OCI-M2 (cell line): ENCODE data around the gene CCDC197.

ENCODE experiments used
- DNase-seq: peaks from one replicate; lab custom pipeline; 2025; ENCODE audit not compliant: unreplicated experiment; lab: John Stamatoyannopoulos, UW

Gene CCDC197

DNA sequence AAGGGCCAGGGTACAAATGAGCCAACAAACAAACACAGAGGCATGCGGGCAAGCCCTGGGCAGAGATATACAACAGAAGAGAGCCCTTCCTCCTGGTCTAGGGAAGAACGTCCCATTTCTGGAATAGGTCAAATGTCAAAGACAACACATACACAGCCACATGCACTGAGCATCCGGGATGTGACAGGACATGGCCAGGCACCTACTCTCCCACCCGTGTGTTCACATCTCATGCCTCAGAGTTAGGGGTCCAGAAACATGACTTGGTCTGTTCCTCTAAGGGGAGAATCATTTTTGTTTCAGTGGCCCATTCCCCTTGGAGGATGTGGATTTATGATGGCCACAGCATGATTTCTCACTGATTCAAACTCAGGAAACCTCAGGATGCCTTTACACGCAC is 19.9 kb upstream of the CCDC197 start:
- no peak for DNase-seq

DNA sequence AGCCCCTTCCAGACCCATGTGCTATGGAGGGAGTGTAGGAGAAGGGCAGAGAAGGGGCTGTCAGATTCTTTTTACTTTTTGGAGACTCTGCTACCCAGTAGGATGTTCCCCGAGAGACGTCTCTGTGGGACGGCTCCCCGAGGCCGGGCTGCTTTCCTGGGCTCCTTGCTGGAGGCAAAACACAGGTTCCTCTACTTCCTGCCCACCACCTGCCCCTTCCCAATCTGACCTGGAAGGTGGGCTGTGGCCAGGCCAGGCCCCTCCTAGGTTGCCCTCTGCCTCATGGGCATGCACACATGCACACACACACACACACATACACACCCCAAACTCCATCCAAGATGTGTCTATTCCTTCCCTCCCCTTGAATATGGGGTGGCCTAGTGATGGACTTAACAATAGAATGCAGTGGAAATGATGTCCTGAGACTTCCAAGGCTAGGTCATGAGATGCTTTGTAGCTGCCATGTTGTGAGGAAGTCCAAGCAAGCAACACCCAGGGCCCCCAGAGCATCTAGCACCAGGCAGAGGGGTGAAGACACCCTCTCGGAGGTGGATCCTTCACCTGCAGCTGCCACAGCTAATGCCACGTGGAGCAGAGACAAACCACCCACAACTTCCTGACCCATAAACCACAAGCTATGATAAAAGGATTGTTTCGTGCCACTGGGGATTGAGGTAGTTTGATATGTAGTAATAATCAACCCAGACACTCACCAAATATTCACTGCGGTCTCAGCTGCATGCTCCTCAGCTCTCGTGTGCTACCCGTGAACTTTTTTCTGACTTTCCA is 19.1 kb upstream of the CCDC197 start:
- no peak for DNase-seq

DNA sequence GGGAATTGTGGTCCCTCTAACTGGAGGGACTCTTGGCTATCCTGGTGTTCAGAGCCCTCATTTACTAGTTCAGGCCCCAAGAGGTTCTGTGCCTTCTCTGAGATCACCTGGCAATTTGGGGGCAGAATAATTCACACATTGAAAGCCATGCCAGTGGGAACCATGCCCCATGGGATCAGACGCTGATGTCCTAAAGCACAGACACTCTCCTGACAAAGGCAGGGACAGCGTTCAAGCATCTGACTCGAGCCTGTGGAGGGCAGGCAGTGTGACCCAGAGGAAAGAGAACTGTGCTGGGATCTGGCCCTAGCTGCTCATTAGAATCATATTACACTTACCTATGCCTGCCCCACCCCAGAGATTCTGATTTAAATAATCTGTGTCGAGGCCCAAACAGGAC is 18.4 kb upstream of the CCDC197 start:
- DNase-seq = no peak

DNA sequence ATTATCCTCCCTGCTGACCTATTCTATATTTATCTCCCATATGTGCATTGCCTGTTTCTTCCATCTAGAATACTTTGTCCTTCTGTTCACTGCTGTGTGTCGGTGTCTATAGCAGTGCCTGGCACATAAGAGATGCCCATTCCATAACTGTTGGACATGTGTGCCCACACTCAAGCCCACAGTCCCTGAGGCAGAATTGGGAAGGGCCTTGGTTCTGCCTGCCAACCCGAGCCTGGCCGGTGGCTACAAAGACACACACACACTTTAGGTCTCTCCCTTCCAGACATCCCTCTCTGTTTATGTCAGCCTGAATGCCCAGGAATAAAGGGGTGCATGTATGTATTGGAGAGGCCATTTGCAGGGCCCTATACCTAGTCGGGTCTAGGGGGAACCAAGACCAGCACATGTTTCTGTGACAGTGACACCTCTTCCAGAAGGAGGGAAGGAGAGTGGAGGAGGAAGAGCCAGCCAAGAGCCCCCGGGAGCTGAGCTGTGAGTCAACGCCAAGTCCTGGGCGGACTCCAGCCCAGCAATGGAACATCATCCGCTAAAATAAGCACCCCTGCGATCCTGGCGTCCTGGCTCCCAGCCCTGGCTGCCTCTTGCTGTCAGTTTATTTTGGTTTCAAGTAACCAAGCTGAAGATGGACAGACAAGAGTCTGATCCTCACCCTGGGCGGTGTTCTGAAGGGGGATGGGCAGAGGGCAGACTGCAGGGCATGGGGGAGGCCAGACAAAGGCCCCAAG is 16.5 kb upstream of the CCDC197 start:
- DNase-seq = no peak

DNA sequence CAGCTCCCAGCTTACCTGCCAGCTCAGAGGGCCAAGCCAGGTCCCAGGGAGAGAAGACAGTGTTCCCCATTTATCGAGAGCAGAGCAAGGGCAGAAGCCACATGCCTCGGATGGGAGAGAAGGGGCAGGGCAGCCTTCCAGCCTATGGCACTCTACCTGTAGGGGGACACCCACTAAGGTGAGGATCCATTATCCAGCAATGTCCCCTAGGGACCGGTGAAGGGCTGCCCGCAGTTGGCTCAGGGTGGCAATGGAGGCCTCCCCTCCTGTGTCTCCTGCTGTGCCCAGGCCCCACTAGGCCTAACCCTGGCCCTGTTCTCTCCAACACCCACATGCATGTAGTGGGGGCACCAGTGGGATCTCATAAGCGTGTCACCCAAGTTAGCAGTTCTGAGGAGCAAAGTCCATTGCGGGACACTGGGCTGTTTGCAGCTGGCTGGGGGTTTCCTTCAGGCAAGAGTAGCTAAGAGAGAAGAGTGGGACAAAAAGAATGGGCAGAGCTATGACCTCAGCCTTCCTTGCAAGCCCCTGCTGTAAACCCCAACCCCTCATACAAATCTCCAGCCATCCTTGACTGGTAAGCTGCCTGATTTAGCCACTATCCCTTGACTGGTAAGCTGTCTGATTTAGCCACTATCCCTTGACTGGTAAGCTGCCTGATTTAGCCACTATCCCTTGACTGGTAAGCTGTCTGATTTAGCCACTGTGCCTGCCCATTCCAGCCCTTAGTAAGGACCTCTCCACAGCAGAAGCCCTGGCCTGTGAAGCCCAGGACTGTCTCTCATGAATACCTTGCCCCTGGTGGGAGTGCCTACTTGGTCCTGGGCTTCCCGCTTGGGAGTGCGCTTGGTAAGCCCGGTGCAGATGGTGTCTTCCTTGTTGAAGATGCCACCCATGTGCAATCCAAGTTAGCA is 15.5 kb upstream of the CCDC197 start:
- no peak for DNase-seq

DNA sequence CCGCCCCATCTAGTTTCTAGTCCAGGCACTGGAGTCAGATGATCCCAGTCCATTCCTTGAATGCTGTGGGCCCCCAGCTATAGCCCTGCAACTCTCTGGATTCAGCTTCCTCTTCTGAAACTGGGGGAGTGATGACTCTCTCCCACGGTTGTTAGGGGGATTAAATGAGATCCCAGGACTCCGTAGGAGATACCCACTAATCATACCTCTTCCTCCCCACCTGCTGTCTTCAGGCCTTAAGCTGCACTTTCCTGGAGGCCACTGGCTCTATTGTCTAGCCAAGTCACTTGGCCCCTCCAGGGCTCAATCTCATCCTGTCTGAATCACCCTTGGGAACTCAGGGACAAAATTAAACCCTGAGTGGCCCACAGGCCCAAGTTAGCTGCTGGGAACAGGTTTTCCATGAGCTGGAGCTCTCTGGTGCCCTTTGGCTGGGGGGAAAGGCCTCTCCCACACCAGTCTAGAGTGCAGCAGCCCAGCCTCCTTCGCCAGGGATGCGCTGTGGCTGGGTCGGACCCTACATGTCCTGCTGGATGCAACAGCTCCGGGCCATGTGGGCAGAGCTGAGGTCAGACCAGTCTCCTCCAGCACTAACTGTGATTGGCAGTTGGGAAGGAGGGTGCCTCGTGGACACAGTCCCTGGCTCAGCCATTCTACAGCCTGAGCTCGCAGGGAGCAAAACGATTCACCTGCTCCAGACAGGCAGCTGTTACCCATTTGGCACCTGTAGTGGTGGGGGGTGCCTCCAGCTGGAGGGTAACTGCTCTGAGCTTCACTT is 14.7 kb upstream of the CCDC197 start:
- no peak for DNase-seq

DNA sequence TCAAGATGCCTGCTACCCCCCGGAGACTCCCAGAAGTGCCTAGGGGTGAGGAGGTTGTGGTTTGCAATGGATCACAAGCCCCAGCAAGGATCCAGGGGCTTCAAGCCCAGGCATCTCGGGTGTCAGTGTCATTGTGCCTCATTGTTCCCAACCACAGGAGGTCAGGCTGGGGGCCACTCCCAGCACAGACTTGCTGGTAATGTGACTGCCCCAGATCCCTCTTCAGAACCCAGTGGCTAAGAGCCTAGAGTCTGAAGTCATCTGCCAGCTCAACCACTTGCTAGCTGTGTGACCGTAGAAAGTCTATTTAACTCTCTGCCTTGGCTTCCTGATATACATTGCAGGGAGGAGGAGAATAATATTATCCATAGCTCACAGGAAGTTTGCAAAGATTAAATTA is 13.0 kb upstream of the CCDC197 start:
- DNase-seq = no peak

DNA sequence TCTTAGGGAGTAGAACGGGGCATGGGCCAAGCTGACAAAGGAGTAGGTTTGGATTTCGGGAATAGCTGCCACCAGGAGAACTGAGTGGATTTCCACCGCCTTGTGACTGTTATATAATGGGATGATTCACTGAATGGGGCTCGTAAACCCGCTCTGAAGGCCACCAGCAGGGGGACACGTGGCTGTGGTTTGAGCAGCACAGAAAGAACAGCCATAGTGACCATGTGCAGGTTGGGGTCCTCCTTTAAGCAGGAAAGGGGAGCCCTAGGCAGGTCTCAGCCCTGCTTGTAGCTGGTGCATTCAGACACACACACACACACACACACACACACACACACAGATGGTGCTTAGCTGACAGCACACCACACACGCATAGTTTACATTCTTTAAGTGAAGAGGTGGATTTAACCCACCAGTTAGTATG is 12.1 kb upstream of the CCDC197 start:
- DNase-seq = no peak

DNA sequence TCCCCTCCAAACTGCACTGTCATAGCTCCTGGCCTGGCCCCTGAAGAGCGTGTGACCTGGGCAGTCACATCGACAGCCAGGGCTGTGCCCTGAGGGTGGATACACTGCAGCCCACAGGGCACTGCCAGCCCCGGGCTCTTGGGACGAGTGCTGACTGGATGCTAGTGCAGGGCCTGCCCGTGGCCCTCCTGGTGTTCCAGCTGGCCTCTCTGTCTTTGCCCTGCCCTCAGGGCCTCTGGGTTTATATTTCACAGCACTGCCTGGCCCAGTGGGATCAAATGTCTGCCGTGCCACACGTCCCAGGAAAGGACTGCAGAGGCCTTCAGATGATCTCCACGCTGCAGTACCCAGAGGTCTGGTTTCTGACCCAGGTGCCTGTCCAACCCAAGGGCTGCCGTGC is 10.1 kb upstream of the CCDC197 start:
- no peak for DNase-seq

DNA sequence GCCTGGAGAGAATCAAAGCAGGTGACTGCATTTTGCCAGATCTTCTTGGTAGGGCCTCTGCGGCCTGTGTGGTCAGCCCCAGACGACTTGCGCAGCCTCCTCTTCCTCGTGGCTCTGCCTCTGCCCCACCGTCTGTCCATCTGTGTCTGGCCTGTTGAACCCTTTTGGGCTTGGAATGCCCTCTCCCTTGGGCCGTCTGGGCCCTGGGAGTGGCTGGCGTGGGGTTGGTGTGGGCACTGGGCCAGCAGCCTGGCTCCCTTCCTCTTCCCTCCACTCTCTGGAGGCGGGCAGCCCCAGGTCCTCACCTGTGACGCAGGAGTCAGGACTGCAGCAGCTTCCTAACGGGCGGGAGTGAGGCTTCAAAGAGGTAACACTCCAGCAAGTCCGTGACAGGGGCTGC is 9.7 kb upstream of the CCDC197 start:
- no peak for DNase-seq

DNA sequence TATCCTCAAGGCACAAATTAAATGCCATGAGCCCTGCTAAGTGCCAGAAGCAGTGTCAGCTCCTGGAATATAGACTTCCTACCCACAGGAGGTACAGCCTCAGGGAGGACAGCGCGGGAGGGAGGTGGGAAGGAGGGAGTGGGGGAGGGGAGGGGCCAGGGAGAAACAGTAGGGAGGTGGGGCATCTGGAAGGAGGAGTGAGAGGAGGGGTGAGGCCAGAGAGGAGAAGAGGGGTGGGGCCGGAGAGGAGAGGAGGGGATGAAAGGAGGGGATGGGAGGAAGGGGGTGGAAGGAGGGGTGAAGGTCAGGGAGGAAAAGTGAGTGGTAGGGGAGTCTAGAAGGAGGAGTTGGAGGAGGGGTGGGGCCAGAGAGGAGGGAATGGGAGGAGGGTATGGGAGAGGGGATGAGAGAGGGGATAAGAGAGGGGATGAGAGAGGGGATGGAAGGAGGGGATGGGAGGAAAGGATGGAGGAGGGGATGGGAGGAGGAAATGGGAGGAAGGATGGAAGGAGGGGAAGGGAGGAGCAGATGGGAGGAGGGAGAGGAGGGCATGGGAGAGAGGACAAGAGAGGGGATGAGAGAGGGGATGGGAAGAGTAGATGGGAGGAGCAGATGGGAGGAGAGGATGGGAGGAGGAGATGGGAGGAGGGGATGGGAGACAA is 9.2 kb upstream of the CCDC197 start:
- no peak for DNase-seq

DNA sequence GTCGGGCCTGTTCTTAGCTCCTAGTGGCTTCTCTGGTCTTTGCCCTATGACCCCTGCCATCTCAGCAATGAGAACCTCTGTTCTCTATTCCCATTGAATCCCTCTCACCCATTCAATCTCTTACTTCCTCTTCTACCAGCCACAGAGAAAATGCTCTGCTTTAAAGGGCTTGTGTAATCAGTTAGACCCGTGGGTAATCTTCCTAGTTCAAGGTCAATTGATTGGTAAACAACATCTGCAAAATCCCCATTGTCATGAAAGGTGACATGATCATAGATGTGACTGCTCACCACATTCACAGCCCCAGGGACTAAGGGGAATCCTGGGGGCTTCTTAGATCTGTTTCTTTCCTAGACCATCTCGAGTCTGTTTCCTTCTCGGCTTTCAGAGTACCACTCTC is 7.2 kb upstream of the CCDC197 start:
- no peak for DNase-seq

DNA sequence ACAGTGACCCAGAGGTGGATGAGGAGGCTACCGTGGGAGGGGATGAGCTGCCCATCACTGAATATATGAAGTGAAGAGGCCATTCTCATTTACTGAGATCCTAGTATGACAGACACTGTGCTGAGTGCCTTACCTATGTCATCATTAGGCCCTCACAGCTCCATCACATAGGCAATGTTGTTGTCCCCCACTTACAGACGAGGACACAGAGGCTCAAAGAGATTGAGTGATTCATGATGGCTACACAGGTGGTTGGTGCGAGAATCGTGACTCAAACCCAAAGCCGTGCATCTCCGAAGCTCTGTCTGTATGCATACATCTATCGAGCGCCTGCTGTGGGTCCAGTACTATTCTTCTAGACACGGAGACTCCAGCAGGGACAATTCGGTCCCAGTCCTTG is 5.9 kb upstream of the CCDC197 start:
- no peak for DNase-seq

DNA sequence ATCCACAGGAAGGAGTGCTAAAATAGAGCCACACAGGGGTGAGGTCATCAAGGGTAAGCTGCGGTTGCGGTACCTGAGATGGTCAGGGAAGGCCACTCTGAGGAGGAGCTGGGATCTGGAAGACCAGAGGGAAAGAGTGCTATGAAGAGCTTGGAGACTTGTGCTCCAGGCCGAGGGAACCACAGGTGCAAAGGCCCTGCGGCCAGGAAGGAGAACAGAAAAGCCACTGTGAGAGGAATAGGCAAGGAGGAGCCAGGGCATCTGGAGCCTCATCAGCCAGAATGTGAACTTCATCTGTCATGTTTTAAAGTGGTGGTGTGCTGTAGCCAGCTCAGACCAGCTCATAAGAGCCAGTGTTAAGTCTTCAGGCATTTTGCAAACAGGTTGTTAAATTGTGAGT is 5.5 kb upstream of the CCDC197 start:
- no peak for DNase-seq

DNA sequence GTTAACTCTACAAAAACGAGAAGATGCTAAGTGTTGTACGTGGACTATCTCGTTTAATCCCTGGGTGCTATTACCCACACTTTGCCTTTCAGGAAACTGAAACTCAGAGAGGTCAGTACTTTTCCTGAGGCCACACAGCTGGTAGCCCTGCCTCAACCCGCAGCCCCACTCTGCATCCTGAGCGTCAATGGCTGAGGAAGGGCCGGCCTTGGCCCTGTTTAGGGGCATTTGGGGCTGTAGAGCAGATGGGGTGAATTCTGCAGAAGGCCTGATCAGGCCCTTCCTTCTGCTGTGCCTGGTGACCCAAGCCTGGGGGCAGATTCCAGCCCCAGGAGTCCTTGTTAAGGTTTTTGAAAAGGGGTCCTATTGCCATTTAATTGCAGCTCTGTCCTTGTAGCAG is 3.7 kb upstream of the CCDC197 start:
- no peak for DNase-seq

DNA sequence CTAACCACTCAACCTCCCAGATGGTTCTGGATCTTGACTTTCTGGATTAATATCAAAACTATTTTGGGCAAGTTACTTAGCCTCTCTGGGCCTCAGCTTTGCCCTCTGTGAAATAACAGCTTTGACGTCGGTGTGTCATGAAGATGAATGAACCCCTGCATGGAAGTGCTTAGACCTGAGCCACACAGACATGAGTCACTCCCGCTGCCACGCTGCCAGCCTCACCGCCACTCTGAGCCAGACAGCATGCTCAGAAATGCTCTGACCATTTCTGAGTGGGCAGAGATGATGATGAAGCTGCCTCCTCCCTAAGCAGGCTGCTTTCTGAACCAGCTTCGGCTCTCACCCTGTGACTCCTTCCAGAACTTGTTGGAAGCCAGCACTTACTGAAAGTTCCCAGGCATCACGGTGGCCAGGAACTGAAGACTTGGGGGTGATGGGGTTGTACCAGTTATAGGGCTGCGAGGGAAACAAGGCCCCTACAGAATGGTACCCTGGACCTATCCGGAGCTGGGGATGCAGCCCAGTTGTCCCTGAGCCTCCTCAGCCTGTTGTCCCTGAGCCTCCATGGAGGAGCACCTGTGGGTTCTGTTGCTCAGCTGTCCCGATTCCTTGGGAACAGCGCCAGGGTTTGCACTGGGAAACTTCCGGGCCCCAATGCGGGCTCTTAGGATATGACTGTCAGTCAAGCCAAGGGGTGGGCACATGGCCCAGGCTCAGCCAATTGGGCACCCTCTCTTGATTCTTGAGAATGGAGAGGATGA is 2.0 kb upstream of the CCDC197 start:
- DNase-seq = no peak

DNA sequence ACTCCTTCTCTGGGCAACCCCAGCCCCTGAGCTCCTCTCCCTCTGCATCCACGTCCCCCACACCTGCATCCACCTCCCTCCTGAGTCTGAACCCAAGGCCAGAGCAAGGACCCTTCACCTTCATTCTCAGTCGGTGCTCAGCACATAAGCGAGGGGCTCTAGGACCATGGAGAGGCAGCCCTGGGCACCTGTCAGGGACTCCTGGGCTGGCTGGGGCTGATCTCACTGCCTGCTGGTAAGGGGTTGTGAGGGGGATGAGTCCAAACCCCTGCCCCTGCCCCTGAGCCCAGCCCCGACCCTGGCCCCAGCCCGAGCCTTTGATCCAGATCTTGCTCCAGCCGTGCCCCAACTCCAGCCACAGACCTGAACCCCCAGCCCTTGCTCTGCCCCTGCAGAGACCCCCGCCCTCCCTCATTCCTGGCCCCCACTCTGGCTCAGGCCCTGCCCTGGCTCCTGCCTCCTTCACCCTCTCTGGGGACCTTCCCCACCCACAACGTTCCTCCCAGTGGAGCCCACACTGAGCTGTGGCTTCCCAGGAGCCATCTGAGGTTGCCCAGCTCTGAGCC is 888 bp upstream of the CCDC197 start:
- DNase-seq = no peak

DNA sequence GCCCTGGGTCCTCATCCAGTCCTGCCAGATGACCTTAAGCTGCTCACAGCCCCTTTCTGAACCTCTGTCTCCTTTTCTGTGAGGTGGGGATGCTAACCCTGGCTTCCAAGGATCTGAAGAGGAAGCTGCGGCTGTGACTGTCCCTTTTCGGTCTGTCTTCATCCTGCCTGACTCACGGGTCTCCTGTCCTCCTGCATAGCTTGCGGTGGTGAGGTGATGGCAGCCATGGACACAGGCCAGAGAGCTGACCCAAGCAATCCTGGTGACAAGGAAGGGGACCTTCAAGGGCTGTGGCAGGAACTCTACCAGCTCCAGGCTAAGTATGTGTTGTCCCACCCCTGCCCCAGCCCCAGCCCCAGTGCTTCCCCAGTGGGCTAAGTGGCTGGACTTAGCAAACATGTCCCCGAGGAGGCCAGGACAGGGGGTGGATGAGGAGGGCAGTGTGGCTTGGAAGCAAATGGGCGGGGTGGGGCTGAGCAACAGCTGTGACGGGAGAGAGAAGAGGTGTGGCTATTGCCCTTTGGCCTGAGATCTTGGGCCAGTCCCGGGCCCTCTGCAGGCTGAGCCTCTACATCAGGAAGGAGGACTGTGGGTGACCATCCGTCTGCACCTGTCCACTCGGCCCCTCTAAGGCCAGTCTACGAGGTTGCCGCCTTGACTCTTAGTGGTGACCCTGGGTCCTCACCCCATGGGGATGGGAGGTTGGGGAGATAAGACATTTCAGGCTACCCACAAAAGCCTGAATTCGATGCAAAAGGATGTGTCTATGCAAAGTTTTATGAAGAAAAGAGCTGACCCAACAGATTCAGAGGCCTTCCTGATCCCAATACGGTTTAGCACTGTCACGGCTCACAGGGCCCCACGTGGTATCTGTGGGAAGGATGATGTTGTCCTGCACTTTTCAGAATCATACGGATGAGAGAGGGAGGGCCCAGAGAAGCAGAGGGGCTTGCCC is 1.1 kb downstream of the CCDC197 start:
- no peak for DNase-seq
